Smooth muscle cell (in vitro differentiated cells): ENCODE data around the gene GRK3. TPM values are rescaled to one million over a fixed set of nuclear protein-coding genes. Genes with fewer than 3 reads are reported as not detected.
A peak's percentile ranks its signal among the peaks of the same experiment; 100 is the strongest.

Source experiments
- DNase-seq: peaks from one replicate; lab custom pipeline; 2025; ENCODE audit not compliant: unreplicated experiment; lab: John Stamatoyannopoulos, UW
- H2AFZ ChIP-seq: fragments of 200-600 bp; sonication (generic); 2 replicates; pipeline ENCODE4 v1.6.0; 2016; ENCODE audit warnings: antibody characterized with exemption, low read depth, mild to moderate bottlenecking
- H3F3A ChIP-seq: fragments of 200-600 bp; sonication (generic); 2 replicates; pipeline ENCODE4 v1.6.0; 2017; ENCODE audit warnings: antibody characterized with exemption, low read depth
- H3K27ac ChIP-seq: fragments of 200-600 bp; sonication (generic); 2 replicates; pipeline ENCODE4 v1.5.1; 2016; ENCODE audit warnings: low read depth, mild to moderate bottlenecking
- H3K27me3 ChIP-seq: fragments of 200-600 bp; sonication (generic); 2 replicates; pipeline ENCODE4 v1.6.1; 2016; ENCODE audit warnings: low read depth, mild to moderate bottlenecking
- H3K36me3 ChIP-seq: fragments of 200-600 bp; sonication (generic); 2 replicates; pipeline ENCODE4 v1.5.1; 2016; ENCODE audit warnings: low read depth
- H3K4me1 ChIP-seq: fragments of 200-600 bp; sonication (generic); 2 replicates; pipeline ENCODE4 v1.5.1; 2016; ENCODE audit warnings: low read depth
- H3K4me2 ChIP-seq: fragments of 200-600 bp; sonication (generic); 2 replicates; pipeline ENCODE4 v1.6.0; 2016; ENCODE audit warnings: mild to moderate bottlenecking
- H3K4me3 ChIP-seq: fragments of 200-600 bp; sonication (generic); 2 replicates; pipeline ENCODE4 v1.5.1; 2016; ENCODE audit warnings: mild to moderate bottlenecking
- H3K79me2 ChIP-seq: fragments of 200-600 bp; sonication (generic); 2 replicates; pipeline ENCODE4 v1.6.0; 2016; ENCODE audit warnings: low read depth, mild to moderate bottlenecking
- H3K9ac ChIP-seq: fragments of 200-600 bp; sonication (generic); 2 replicates; pipeline ENCODE4 v1.6.0; 2016; ENCODE audit warnings: low read depth
- H3K9me3 ChIP-seq: fragments of 200-600 bp; sonication (generic); replicated peaks from 2 replicates; pipeline ENCODE4 v1.5.1; 2016; ENCODE audit warnings: low read depth
- H4K20me1 ChIP-seq: fragments of 200-600 bp; sonication (generic); 2 replicates; pipeline ENCODE4 v1.6.0; 2016; ENCODE audit warnings: low read depth
- WGBS: methylation state at CpG from one replicate; pipeline ENCODE4 v1.1.7; 2016; ENCODE audit warnings: low lambda C conversion rate; 5-methylcytosine and 5-hydroxymethylcytosine counted together
- polyA plus RNA-seq: library from polyadenylated mRNA; unstranded; fragments of >200 nt; fragmentation: Nextera tagmentation; extraction: Ambion mirVana; gene quantifications from 2 replicates; pipeline ENCODE4 v1.2.1, GENCODE V29; 2016
- total RNA-seq: library from RNA; depleted of rRNA; stranded (reverse); fragments of >200 nt; gene quantifications from 2 replicates; pipeline ENCODE4 v1.2.3, GENCODE V29; 2014
- TF ChIP-seq, protein P1 (sequence below): fragments of 200-600 bp; sonication (generic); IDR thresholded peaks from 2 replicates; pipeline ENCODE4 v1.5.1; 2017; ENCODE audit warnings: borderline replicate concordance, mild to moderate bottlenecking, antibody characterized with exemption; ENCODE audit not compliant: insufficient read depth, poor library complexity, severe bottlenecking

GRK3 gene
- total and polyA plus RNA-seq, 2 experiments from 2014 or later: 1.0 to 4.6 TPM

DNA sequence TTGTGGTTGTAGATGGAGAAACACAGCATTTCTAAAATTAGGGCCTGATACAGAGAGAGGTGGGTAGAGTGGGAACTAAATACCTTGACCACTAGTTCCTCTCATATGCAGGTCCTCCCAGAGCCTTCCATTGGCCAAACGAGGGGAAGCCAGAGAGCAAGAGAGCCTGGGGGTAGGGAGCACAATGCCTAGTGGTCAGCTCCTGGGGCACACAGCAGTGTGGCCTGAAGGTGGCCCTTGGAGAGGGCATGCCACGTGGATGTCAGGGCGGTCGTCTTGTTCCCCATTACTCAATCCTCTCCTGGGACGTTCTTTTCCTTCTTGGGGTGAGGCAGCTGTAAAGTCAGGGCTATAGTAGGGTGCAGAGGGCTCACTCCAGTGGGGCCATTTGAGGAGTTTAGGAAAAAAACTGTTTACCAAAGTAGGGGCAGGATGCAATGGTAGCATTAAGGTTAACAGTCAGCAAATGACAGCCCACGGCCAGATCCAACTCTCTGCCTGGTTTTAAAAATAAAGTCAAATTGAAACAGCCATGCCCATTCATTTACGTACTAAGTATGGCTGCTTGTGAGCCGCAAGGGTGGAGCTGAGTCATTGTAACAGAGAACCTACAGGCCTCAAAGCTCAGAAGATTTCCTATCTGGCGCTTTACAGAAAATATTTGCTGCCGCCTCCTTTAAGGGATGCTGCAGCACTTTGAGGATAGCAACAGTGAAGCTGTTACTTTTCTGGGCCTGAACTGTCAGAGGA is 185.1 kb downstream of the GRK3 start:
- peak overlapping the region; percentile 19 for H3K27ac ChIP-seq
- DNase-seq: no peak
- 76% methylated on average over 10 of the region's 10 CpGs for WGBS

DNA sequence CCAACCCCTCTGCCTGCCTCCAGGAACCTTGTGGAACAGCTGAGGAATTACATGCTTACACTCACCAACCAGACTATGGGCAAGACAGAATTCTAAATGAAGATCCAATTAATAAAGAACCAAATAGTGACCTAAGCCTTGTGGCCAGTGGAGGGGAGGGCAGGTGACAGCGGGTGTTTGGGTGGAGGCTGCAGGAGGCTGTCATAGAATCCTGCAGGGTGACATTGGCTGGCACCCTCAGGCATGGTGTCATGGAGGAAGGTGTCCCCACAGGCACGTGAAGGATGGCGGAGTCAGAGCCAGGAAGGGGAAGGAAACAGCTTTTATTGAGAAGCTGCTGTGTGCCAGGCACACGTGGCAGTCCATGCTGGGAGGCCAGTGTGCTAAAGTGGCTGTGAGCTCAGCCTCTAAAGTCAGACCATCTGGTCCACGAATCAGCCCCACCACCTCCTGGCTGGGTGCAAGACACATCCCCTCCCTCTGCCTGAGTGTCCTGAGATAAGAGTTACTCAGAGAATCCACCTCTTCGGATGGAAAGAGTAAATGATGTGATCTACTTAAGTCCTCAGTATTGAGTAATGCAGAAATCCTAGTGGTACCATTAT is 186.2 kb downstream of the GRK3 start:
- Histone ChIP-seq H3F3A (no peaks in the 10 kb centered on the region), H3K79me2 (no peaks in the 10 kb centered on the region), H3K4me2 (no peak overlapping the region), H3K9ac (no peak overlapping the region), H2AFZ (no peak overlapping the region), H3K4me1 (no peaks in the 10 kb centered on the region), H3K4me3 (no peak overlapping the region), H3K36me3 (no peaks in the 10 kb centered on the region), H3K27me3 (no peaks in the 10 kb centered on the region), H3K27ac (no peak overlapping the region), H3K9me3 (no peaks in the 10 kb centered on the region), H4K20me1 (no peaks in the 10 kb centered on the region)
- TF ChIP-seq, protein P1, sequence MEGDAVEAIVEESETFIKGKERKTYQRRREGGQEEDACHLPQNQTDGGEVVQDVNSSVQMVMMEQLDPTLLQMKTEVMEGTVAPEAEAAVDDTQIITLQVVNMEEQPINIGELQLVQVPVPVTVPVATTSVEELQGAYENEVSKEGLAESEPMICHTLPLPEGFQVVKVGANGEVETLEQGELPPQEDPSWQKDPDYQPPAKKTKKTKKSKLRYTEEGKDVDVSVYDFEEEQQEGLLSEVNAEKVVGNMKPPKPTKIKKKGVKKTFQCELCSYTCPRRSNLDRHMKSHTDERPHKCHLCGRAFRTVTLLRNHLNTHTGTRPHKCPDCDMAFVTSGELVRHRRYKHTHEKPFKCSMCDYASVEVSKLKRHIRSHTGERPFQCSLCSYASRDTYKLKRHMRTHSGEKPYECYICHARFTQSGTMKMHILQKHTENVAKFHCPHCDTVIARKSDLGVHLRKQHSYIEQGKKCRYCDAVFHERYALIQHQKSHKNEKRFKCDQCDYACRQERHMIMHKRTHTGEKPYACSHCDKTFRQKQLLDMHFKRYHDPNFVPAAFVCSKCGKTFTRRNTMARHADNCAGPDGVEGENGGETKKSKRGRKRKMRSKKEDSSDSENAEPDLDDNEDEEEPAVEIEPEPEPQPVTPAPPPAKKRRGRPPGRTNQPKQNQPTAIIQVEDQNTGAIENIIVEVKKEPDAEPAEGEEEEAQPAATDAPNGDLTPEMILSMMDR: no peak
- WGBS: 86% methylated on average over 6 of the region's 6 CpGs
- no peak for DNase-seq

More for the DNA sequence above, 185.1 kb downstream of the GRK3 start:
- H3K27me3 ChIP-seq: no peaks in the 10 kb centered on the region
- no peak overlapping the region for H3K4me2 ChIP-seq
- H3K4me3 ChIP-seq: no peak overlapping the region
- H3F3A ChIP-seq: no peaks in the 10 kb centered on the region
- H2AFZ ChIP-seq: no peak overlapping the region
- TF ChIP-seq, protein P1: no peak
- no peak overlapping the region for H3K9ac ChIP-seq
- no peaks in the 10 kb centered on the region for H3K79me2 ChIP-seq
- H3K4me1 ChIP-seq: no peaks in the 10 kb centered on the region
- H3K9me3 ChIP-seq: no peaks in the 10 kb centered on the region
- H4K20me1 ChIP-seq: no peaks in the 10 kb centered on the region
- no peaks in the 10 kb centered on the region for H3K36me3 ChIP-seq

DNA sequence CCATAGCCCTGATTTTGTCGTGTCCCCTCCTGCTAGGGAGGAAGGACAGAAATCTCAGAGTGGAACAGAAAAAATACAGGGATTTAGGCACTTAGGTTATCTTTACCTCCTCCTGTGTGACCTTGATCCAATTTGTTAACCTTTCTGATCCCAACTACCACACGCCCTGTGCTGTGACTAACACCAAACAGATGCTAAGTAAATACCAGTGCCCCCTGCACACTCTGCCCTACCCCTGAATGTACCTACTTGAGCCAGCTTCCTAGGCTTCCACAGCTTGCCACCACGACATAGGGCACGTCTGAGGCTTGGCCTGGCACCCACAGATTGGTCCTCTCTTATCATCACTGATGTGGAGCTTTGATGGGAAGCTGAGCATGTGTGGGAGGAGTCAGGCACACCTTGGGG is 186.7 kb downstream of the GRK3 start:
- no peak overlapping the region for H3K4me2 ChIP-seq

More for the DNA sequence above, 186.7 kb downstream of the GRK3 start:
- no peaks in the 10 kb centered on the region for H3K27me3 ChIP-seq
- no peaks in the 10 kb centered on the region for H4K20me1 ChIP-seq
- no peak overlapping the region for H2AFZ ChIP-seq
- no peaks in the 10 kb centered on the region for H3K9me3 ChIP-seq
- TF ChIP-seq, protein P1: no peak
- H3K27ac ChIP-seq: no peak overlapping the region
- no peak overlapping the region for H3K9ac ChIP-seq
- DNase-seq: no peak
- no peak overlapping the region for H3K4me3 ChIP-seq
- H3K36me3 ChIP-seq: no peaks in the 10 kb centered on the region
- no peaks in the 10 kb centered on the region for H3K4me1 ChIP-seq
- 85% methylated on average over 4 of the region's 4 CpGs for WGBS
- H3K79me2 ChIP-seq: no peaks in the 10 kb centered on the region
- H3F3A ChIP-seq: no peaks in the 10 kb centered on the region
